HUES6 (cell line): ENCODE measurements around the gene CLIC5.

Source experiments
- H3K27ac ChIP-seq: 2 replicates; pipeline ENCODE4 v1.7.0; 2013; ENCODE audit warnings: low read depth, mild to moderate bottlenecking, low read length, inconsistent platforms
- H3K27me3 ChIP-seq: 2 replicates; pipeline ENCODE4 v1.6.1; 2013; ENCODE audit warnings: low read length; ENCODE audit not compliant: control insufficient read depth, insufficient read depth
- H3K36me3 ChIP-seq: 2 replicates; pipeline ENCODE4 v1.6.1; 2013; ENCODE audit warnings: low read length; ENCODE audit not compliant: control insufficient read depth, insufficient read depth
- H3K4me1 ChIP-seq: 2 replicates; pipeline ENCODE4 v1.6.1; 2013; ENCODE audit warnings: low read length; ENCODE audit not compliant: control insufficient read depth, insufficient read depth
- H3K4me3 ChIP-seq: 2 replicates; pipeline ENCODE4 v1.5.1; 2013; ENCODE audit warnings: low read depth, low read length
- H3K9ac ChIP-seq: one replicate; pipeline ENCODE4 v1.6.1; 2013; ENCODE audit warnings: mild to moderate bottlenecking, low read length
- H3K9me3 ChIP-seq: 2 replicates; pipeline ENCODE4 v1.6.1; 2013; ENCODE audit warnings: low read depth, low read length; ENCODE audit not compliant: control insufficient read depth, insufficient read depth

CLIC5 gene

GRCh38 chr6:45964300-45964699, 51.4 kb downstream of the CLIC5 start:
- Histone ChIP-seq H3K27me3 (no peaks in the 10 kb centered on the region), H3K9me3 (0 out of 2 replicates have a peak, but pooled peaks cover 4% of the 10 kb centered on the region), H3K27ac (no peak overlapping the region), H3K36me3 (no peaks in the 10 kb centered on the region), H3K9ac (no peak overlapping the region), H3K4me3 (no peak overlapping the region), H3K4me1 (peaks cover 4% of the 10 kb centered on the region; the same call in 1 of the 2 replicates)

- no peaks in the 10 kb centered on the region for H3K27me3 ChIP-seq
These were observed 51.8 kb downstream of the CLIC5 start for GRCh38 chr6:45963896-45964295.

GRCh38 chr6:45961125-45961524, 54.5 kb downstream of the CLIC5 start:
- no peaks in the 10 kb centered on the region for H3K27me3 ChIP-seq
- no peaks in the 10 kb centered on the region for H3K9me3 ChIP-seq
- H3K4me1 ChIP-seq: peaks cover 10% of the 10 kb centered on the region
- H3K4me3 ChIP-seq: no peak overlapping the region
- no peak overlapping the region for H3K9ac ChIP-seq
- no peak overlapping the region for H3K27ac ChIP-seq
- H3K36me3 ChIP-seq: no peaks in the 10 kb centered on the region

More at GRCh38 chr6:45963896-45964295, 51.8 kb downstream of the CLIC5 start:
- no peak overlapping the region for H3K4me3 ChIP-seq
- no peak overlapping the region for H3K27ac ChIP-seq
- H3K36me3 ChIP-seq: no peaks in the 10 kb centered on the region
- no peak overlapping the region for H3K9ac ChIP-seq
- H3K4me1 ChIP-seq: peaks cover 4% of the 10 kb centered on the region; the same call in 1 of the 2 replicates
- H3K9me3 ChIP-seq: 0 out of 2 replicates have a peak, but pooled peaks cover 4% of the 10 kb centered on the region

GRCh38 chr6:45959534-45960145, 56.0 kb downstream of the CLIC5 start:
- Histone ChIP-seq H3K36me3 (no peaks in the 10 kb centered on the region), H3K27me3 (no peaks in the 10 kb centered on the region), H3K4me1 (peaks cover 9% of the 10 kb centered on the region; the same call in 1 of the 2 replicates), H3K9me3 (no peaks in the 10 kb centered on the region), H3K4me3 (no peak overlapping the region), H3K27ac (no peak overlapping the region), H3K9ac (no peak overlapping the region)

GRCh38 chr6:45956663-45957062, 59.0 kb downstream of the CLIC5 start:
- Histone ChIP-seq H3K9me3 (no peaks in the 10 kb centered on the region), H3K27ac (no peak overlapping the region), H3K9ac (no peak overlapping the region), H3K27me3 (no peaks in the 10 kb centered on the region), H3K4me3 (no peak overlapping the region), H3K4me1 (peaks cover 9% of the 10 kb centered on the region; the same call in 1 of the 2 replicates), H3K36me3 (no peaks in the 10 kb centered on the region)

- H3K4me1 ChIP-seq: peaks cover 9% of the 10 kb centered on the region; the same call in 1 of the 2 replicates
- no peaks in the 10 kb centered on the region for H3K27me3 ChIP-seq
- H3K9ac ChIP-seq: no peak overlapping the region
- H3K27ac ChIP-seq: no peak overlapping the region
- no peaks in the 10 kb centered on the region for H3K9me3 ChIP-seq
- no peaks in the 10 kb centered on the region for H3K36me3 ChIP-seq
- H3K4me3 ChIP-seq: no peak overlapping the region
These were observed 59.5 kb downstream of the CLIC5 start for GRCh38 chr6:45956176-45956575.

- Histone ChIP-seq H3K27me3 (no peaks in the 10 kb centered on the region), H3K9me3 (no peaks in the 10 kb centered on the region), H3K9ac (no peak overlapping the region), H3K4me3 (no peak overlapping the region), H3K36me3 (no peaks in the 10 kb centered on the region), H3K27ac (no peak overlapping the region), H3K4me1 (peaks cover 9% of the 10 kb centered on the region; the same call in 1 of the 2 replicates)
These were observed 60.1 kb downstream of the CLIC5 start for GRCh38 chr6:45955597-45955996.

- no peaks in the 10 kb centered on the region for H3K36me3 ChIP-seq
- H3K4me3 ChIP-seq: no peak overlapping the region
- H3K27me3 ChIP-seq: no peaks in the 10 kb centered on the region
- H3K9me3 ChIP-seq: no peaks in the 10 kb centered on the region
- H3K27ac ChIP-seq: no peak overlapping the region
- peaks cover 9% of the 10 kb centered on the region; the same call in 1 of the 2 replicates for H3K4me1 ChIP-seq
- H3K9ac ChIP-seq: no peak overlapping the region
These were observed 63.1 kb downstream of the CLIC5 start for GRCh38 chr6:45952546-45952945.

GRCh38 chr6:45952168-45952529, 63.5 kb downstream of the CLIC5 start:
- H3K27me3 ChIP-seq: no peaks in the 10 kb centered on the region
- H3K36me3 ChIP-seq: no peaks in the 10 kb centered on the region
- no peaks in the 10 kb centered on the region for H3K9me3 ChIP-seq
- no peak overlapping the region for H3K9ac ChIP-seq
- H3K4me3 ChIP-seq: no peak overlapping the region
- H3K4me1 ChIP-seq: peaks cover 9% of the 10 kb centered on the region; the same call in 1 of the 2 replicates
- no peak overlapping the region for H3K27ac ChIP-seq

GRCh38 chr6:45951321-45952167, 64.1 kb downstream of the CLIC5 start:
- Histone ChIP-seq H3K9ac (no peak overlapping the region), H3K27me3 (no peaks in the 10 kb centered on the region), H3K36me3 (no peaks in the 10 kb centered on the region), H3K4me1 (peaks cover 7% of the 10 kb centered on the region; the same call in 1 of the 2 replicates), H3K9me3 (no peaks in the 10 kb centered on the region), H3K4me3 (no peak overlapping the region), H3K27ac (no peak overlapping the region)

GRCh38 chr6:45949256-45949655, 66.4 kb downstream of the CLIC5 start:
- H3K9me3 ChIP-seq: no peaks in the 10 kb centered on the region
- H3K36me3 ChIP-seq: no peaks in the 10 kb centered on the region
- no peaks in the 10 kb centered on the region for H3K27me3 ChIP-seq
- no peak overlapping the region for H3K9ac ChIP-seq
- H3K4me1 ChIP-seq: no peaks in the 10 kb centered on the region
- H3K27ac ChIP-seq: no peak overlapping the region
- no peak overlapping the region for H3K4me3 ChIP-seq
